Measurements from ENCODE around the gene CYB561D1. TPM values are rescaled to one million over a fixed set of nuclear protein-coding genes. Genes with fewer than 3 reads are reported as not detected.

CYB561D1 gene
- total and polyA plus RNA-seq, 2 donors (not counting 1 experiment from before 2014, with no cell fraction given), result 5.1 to 6.6 TPM

GRCh38 chr1:109523706-109524105 is 29.8 kb downstream of the CYB561D1 start:
- TF ChIP-seq EZH2 (IDR thresholded peaks at IDR 0.05; ENCODE audit: low read length, missing control alignments), result no peak
- no peak for TF ChIP-seq CTCF (conservative IDR thresholded peaks at IDR 0.05 in 1 of 2, IDR thresholded peaks at IDR 0.05 in 1 of 2; ENCODE audit: low read depth in 1 of 2, low read length in 2 of 2)
- Histone ChIP-seq H4K20me1 (ENCODE audit: control insufficient read depth, extremely low read depth, insufficient read depth, low read length) (no peaks in the 10 kb centered on the region), H3K79me2 (ENCODE audit: control insufficient read depth, insufficient read depth, low read length) (no peaks in the 10 kb centered on the region), H3K4me3 (replicated peaks in 1 of 4; ENCODE audit: control extremely low read depth in 1 of 4, insufficient read depth in 1 of 4, low read depth in 3 of 4, low read length in 4 of 4) (no peak overlapping the region), H2AFZ (ENCODE audit: low read length) (no peak overlapping the region), H3K4me1 (ENCODE audit: control insufficient read depth, extremely low read depth, insufficient read depth, low read length) (no peaks in the 10 kb centered on the region), H3K27me3 (ENCODE audit: control insufficient read depth, insufficient read depth, low read length) (peaks cover 25% of the 10 kb centered on the region), H3K4me2 (ENCODE audit: extremely low read depth, insufficient read depth, low read length) (no peak overlapping the region), H3K27ac (ENCODE audit: insufficient read depth, low read length) (no peak overlapping the region), H3K9me3 (ENCODE audit: control insufficient read depth, insufficient read depth, low read depth, low read length) (no peaks in the 10 kb centered on the region), H3K9ac (ENCODE audit: insufficient read depth, low read length) (no peak overlapping the region), H3K36me3 (ENCODE audit: control insufficient read depth, insufficient read depth, low read length) (no peaks in the 10 kb centered on the region)
- DNase-seq (ENCODE audit: low read depth in 2 of 2), result peak in 1 of 2 donors; percentile 67

- H3K79me2 ChIP-seq (ENCODE audit: control insufficient read depth, insufficient read depth, low read length), result no peaks in the 10 kb centered on the region
- no peak overlapping the region for H3K4me3 ChIP-seq (replicated peaks in 1 of 4; ENCODE audit: control extremely low read depth in 1 of 4, insufficient read depth in 1 of 4, low read depth in 3 of 4, low read length in 4 of 4)
- TF ChIP-seq EZH2 (IDR thresholded peaks at IDR 0.05; ENCODE audit: low read length, missing control alignments), result no peak
- TF ChIP-seq CTCF (conservative IDR thresholded peaks at IDR 0.05 in 1 of 2, IDR thresholded peaks at IDR 0.05 in 1 of 2; ENCODE audit: low read depth in 1 of 2, low read length in 2 of 2), result no peak
- H3K36me3 ChIP-seq (ENCODE audit: control insufficient read depth, insufficient read depth, low read length), result no peaks in the 10 kb centered on the region
- peaks cover 14% of the 10 kb centered on the region for H3K27me3 ChIP-seq (ENCODE audit: control insufficient read depth, insufficient read depth, low read length)
- H3K9me3 ChIP-seq (ENCODE audit: control insufficient read depth, insufficient read depth, low read depth, low read length), result no peaks in the 10 kb centered on the region
- H3K4me2 ChIP-seq (ENCODE audit: extremely low read depth, insufficient read depth, low read length), result no peak overlapping the region
- no peak overlapping the region for H3K9ac ChIP-seq (ENCODE audit: insufficient read depth, low read length)
- no peaks in the 10 kb centered on the region for H3K4me1 ChIP-seq (ENCODE audit: control insufficient read depth, extremely low read depth, insufficient read depth, low read length)
- no peak for DNase-seq (ENCODE audit: low read depth in 2 of 2)
- H3K27ac ChIP-seq (ENCODE audit: insufficient read depth, low read length), result no peak overlapping the region
- no peak overlapping the region for H2AFZ ChIP-seq (ENCODE audit: low read length)
- H4K20me1 ChIP-seq (ENCODE audit: control insufficient read depth, extremely low read depth, insufficient read depth, low read length), result no peaks in the 10 kb centered on the region
These were observed 33.4 kb downstream of the CYB561D1 start for GRCh38 chr1:109527098-109527811.

GRCh38 chr1:109527846-109528695 is 34.2 kb downstream of the CYB561D1 start:
- Histone ChIP-seq H3K36me3 (ENCODE audit: control insufficient read depth, insufficient read depth, low read length) (no peaks in the 10 kb centered on the region), H2AFZ (ENCODE audit: low read length) (no peak overlapping the region), H3K4me1 (ENCODE audit: control insufficient read depth, extremely low read depth, insufficient read depth, low read length) (peaks cover 2% of the 10 kb centered on the region), H3K79me2 (ENCODE audit: control insufficient read depth, insufficient read depth, low read length) (no peaks in the 10 kb centered on the region), H4K20me1 (ENCODE audit: control insufficient read depth, extremely low read depth, insufficient read depth, low read length) (no peaks in the 10 kb centered on the region), H3K27me3 (ENCODE audit: control insufficient read depth, insufficient read depth, low read length) (peaks cover 10% of the 10 kb centered on the region), H3K9ac (ENCODE audit: insufficient read depth, low read length) (no peak overlapping the region), H3K4me3 (replicated peaks in 1 of 4; ENCODE audit: control extremely low read depth in 1 of 4, insufficient read depth in 1 of 4, low read depth in 3 of 4, low read length in 4 of 4) (no peak overlapping the region), H3K9me3 (ENCODE audit: control insufficient read depth, insufficient read depth, low read depth, low read length) (no peaks in the 10 kb centered on the region), H3K4me2 (ENCODE audit: extremely low read depth, insufficient read depth, low read length) (no peak overlapping the region), H3K27ac (ENCODE audit: insufficient read depth, low read length) (no peak overlapping the region)
- DNase-seq (ENCODE audit: low read depth in 2 of 2), result no peak
- TF ChIP-seq EZH2 (IDR thresholded peaks at IDR 0.05; ENCODE audit: low read length, missing control alignments), result no peak
- TF ChIP-seq CTCF (conservative IDR thresholded peaks at IDR 0.05 in 1 of 2, IDR thresholded peaks at IDR 0.05 in 1 of 2; ENCODE audit: low read depth in 1 of 2, low read length in 2 of 2), result no peak
